Activated CD4-positive, alpha-beta memory T cell treated with anti-CD3 and anti-CD28 coated beads, Interleukin-2, amount 10 ng/mL, durations not matched to agents 7 days and 5 days (primary cell): ENCODE results near the gene SNAI3. TPM values are rescaled to one million over a fixed set of nuclear protein-coding genes. Genes with fewer than 3 reads are reported as not detected.
"Not testable (repeated sequence)": the region's sequence is repeated elsewhere in the genome, so short reads cannot be mapped to it uniquely, and the experiment has no call there.

Experiments
- CTCF ChIA-PET: fragments of 350-600 bp; sonication (Branson Sonifier 250); formaldehyde crosslinking; loops from one replicate; lab custom pipeline; 2021; ENCODE audit warnings: antibody characterized with exemption, inconsistent platforms; lab: Charles Lee
- POLR2A ChIA-PET: fragments of 350-600 bp; sonication (Branson Sonifier 250); formaldehyde crosslinking; loops from one replicate; lab custom pipeline; 2021; ENCODE audit warnings: antibody characterized with exemption; lab: Charles Lee
- DNase-seq: peaks from one replicate; pipeline ENCODE4 v3.0.0-alpha.2; 2020
- H3K27ac Mint-ChIP-seq: one replicate; pipeline ENCODE4 v1.8.0; 2021; ENCODE audit warnings: mild to moderate bottlenecking, mixed read lengths
- H3K27me3 Mint-ChIP-seq: one replicate; pipeline ENCODE4 v1.8.0; 2021; ENCODE audit warnings: mixed read lengths
- H3K36me3 Mint-ChIP-seq: one replicate; pipeline ENCODE4 v1.8.0; 2021; ENCODE audit warnings: low read depth, mixed read lengths
- H3K4me1 Mint-ChIP-seq: one replicate; pipeline ENCODE4 v1.8.0; 2021; ENCODE audit warnings: mixed read lengths
- H3K4me3 Mint-ChIP-seq: one replicate; pipeline ENCODE4 v1.8.0; 2021; ENCODE audit warnings: mild to moderate bottlenecking, mixed read lengths
- H3K9me3 Mint-ChIP-seq: one replicate; pipeline ENCODE4 v1.8.0; 2021; ENCODE audit warnings: mixed read lengths
- total RNA-seq, 2 experiments: library from RNA; stranded (reverse); gene quantifications; one replicate each; pipeline ENCODE4 v1.2.3, GENCODE V29; 2021

SNAI3 gene
- total RNA-seq, 2 experiments from 2014 or later: 16.5 to 16.6 TPM

GRCh38 chr16:88681084-88681680 is 5.1 kb downstream of the SNAI3 start:
- CTCF ChIA-PET: interaction anchor here (0.8 to 4.5 kb wide), 5 partner anchors 21 to 111 kb away, joined by 4 to 26 read pairs (median 5); partner anchors contain the start of gene ZC3H18
- Mint-ChIP-seq H3K36me3 (peaks cover 29% of the 10 kb centered on the region), H3K4me1 (peaks cover 41% of the 10 kb centered on the region), H3K9me3 (no peaks in the 10 kb centered on the region), H3K27ac (peak overlapping the region; percentile 92), H3K4me3 (peak overlapping the region; percentile 68), H3K27me3 (no peaks in the 10 kb centered on the region)
- peak; percentile 67 for DNase-seq
- POLR2A ChIA-PET: interaction anchor here (0.8 to 4.2 kb wide), 6 partner anchors 12 to 125 kb away, joined by 3 to 48 read pairs (median 4); no protein-coding TSS in a partner anchor

- no peaks in the 10 kb centered on the region for H3K27me3 Mint-ChIP-seq
- peaks cover 29% of the 10 kb centered on the region for H3K36me3 Mint-ChIP-seq
- peaks cover 41% of the 10 kb centered on the region for H3K4me1 Mint-ChIP-seq
- CTCF ChIA-PET: interaction anchor here (1.1 to 4.5 kb wide), 5 partner anchors 22 to 120 kb away, joined by 4 to 26 read pairs (median 5); no protein-coding TSS in a partner anchor
- H3K4me3 Mint-ChIP-seq: peak overlapping the region; percentile 68
- peak overlapping the region; percentile 92 for H3K27ac Mint-ChIP-seq
- POLR2A ChIA-PET: interaction anchor here (0.8 to 4.2 kb wide), 5 partner anchors 11 to 125 kb away, joined by 3 to 48 read pairs (median 4); no protein-coding TSS in a partner anchor
- H3K9me3 Mint-ChIP-seq: no peaks in the 10 kb centered on the region
- no peak for DNase-seq
Observed at GRCh38 chr16:88680554-88681083, 5.7 kb downstream of the SNAI3 start.

GRCh38 chr16:88678224-88678979 is 7.9 kb downstream of the SNAI3 start:
- ChIA-PET POLR2A (no interaction called here), CTCF (interaction anchor here (4.5 kb wide), 1 partner anchor 24 kb away, joined by 26 read pairs; no protein-coding TSS in a partner anchor)
- DNase-seq: no peak
- H3K9me3 Mint-ChIP-seq: no peaks in the 10 kb centered on the region
- H3K4me3 Mint-ChIP-seq: no peak overlapping the region
- H3K4me1 Mint-ChIP-seq: peaks cover 23% of the 10 kb centered on the region
- H3K27ac Mint-ChIP-seq: no peak overlapping the region
- H3K36me3 Mint-ChIP-seq: peaks cover 24% of the 10 kb centered on the region
- no peaks in the 10 kb centered on the region for H3K27me3 Mint-ChIP-seq

GRCh38 chr16:88677721-88678120 is 8.6 kb downstream of the SNAI3 start:
- POLR2A ChIA-PET: interaction anchor here (1.5 kb wide), 1 partner anchor 25 kb away, joined by 3 read pairs; no protein-coding TSS in a partner anchor
- CTCF ChIA-PET: no interaction called here

GRCh38 chr16:88676502-88677242 is 9.6 kb downstream of the SNAI3 start:
- Mint-ChIP-seq H3K27me3 (no peaks in the 10 kb centered on the region), H3K36me3 (peaks cover 18% of the 10 kb centered on the region), H3K27ac (no peak overlapping the region), H3K4me3 (no peak overlapping the region), H3K4me1 (peaks cover 11% of the 10 kb centered on the region), H3K9me3 (no peaks in the 10 kb centered on the region)
- POLR2A ChIA-PET: interaction anchor here (1.5 kb wide), 1 partner anchor 26 kb away, joined by 3 read pairs; no protein-coding TSS in a partner anchor
- CTCF ChIA-PET: no interaction called here
- DNase-seq: no peak

More at GRCh38 chr16:88677721-88678120, 8.6 kb downstream of the SNAI3 start:
- no peak overlapping the region for H3K4me3 Mint-ChIP-seq
- no peaks in the 10 kb centered on the region for H3K27me3 Mint-ChIP-seq
- no peaks in the 10 kb centered on the region for H3K9me3 Mint-ChIP-seq
- DNase-seq: no peak
- peaks cover 20% of the 10 kb centered on the region for H3K4me1 Mint-ChIP-seq
- H3K36me3 Mint-ChIP-seq: peaks cover 24% of the 10 kb centered on the region
- no peak overlapping the region for H3K27ac Mint-ChIP-seq

GRCh38 chr16:88673716-88674379 is 12.5 kb downstream of the SNAI3 start:
- Mint-ChIP-seq H3K27me3 (no peaks in the 10 kb centered on the region), H3K4me3 (no peak overlapping the region), H3K4me1 (no peaks in the 10 kb centered on the region), H3K36me3 (peaks cover 7% of the 10 kb centered on the region), H3K9me3 (no peaks in the 10 kb centered on the region), H3K27ac (no peak overlapping the region)
- DNase-seq: no peak
- POLR2A ChIA-PET: interaction anchor here (2.9 kb wide), 1 partner anchor 10 kb away, joined by 11 read pairs; the partner anchor contains the start of gene MVD
- CTCF ChIA-PET: no interaction called here

GRCh38 chr16:88672776-88673175 is 13.5 kb downstream of the SNAI3 start:
- Mint-ChIP-seq H3K4me1 (no peaks in the 10 kb centered on the region), H3K9me3 (no peaks in the 10 kb centered on the region), H3K4me3 (no peak overlapping the region), H3K27ac (no peak overlapping the region), H3K27me3 (no peaks in the 10 kb centered on the region), H3K36me3 (peaks cover 11% of the 10 kb centered on the region)
- POLR2A ChIA-PET: interaction anchor here (2.9 kb wide), 1 partner anchor 9 kb away, joined by 11 read pairs; the partner anchor contains the start of gene MVD
- CTCF ChIA-PET: no interaction called here
- DNase-seq: no peak

- no peak for DNase-seq
- POLR2A ChIA-PET: interaction anchor here (0.9 to 2.9 kb wide), 2 partner anchors 8 to 52 kb away, joined by 3 to 11 read pairs; partner anchors contain the start of gene MVD
- no peaks in the 10 kb centered on the region for H3K27me3 Mint-ChIP-seq
- CTCF ChIA-PET: no interaction called here
- H3K9me3 Mint-ChIP-seq: no peaks in the 10 kb centered on the region
- H3K4me3 Mint-ChIP-seq: no peak overlapping the region
- H3K36me3 Mint-ChIP-seq: peaks cover 8% of the 10 kb centered on the region
- no peaks in the 10 kb centered on the region for H3K4me1 Mint-ChIP-seq
- H3K27ac Mint-ChIP-seq: no peak overlapping the region
Observed at GRCh38 chr16:88671806-88672205, 14.5 kb downstream of the SNAI3 start.

- Mint-ChIP-seq H3K4me1 (peaks cover 2% of the 10 kb centered on the region), H3K27me3 (no peaks in the 10 kb centered on the region), H3K36me3 (peaks cover 11% of the 10 kb centered on the region), H3K4me3 (no peak overlapping the region), H3K27ac (no peak overlapping the region), H3K9me3 (no peaks in the 10 kb centered on the region)
- ChIA-PET CTCF (no interaction called here), POLR2A (interaction anchor here (1.2 kb wide), 1 partner anchor 11 kb away, joined by 3 read pairs; no protein-coding TSS in a partner anchor)
- DNase-seq: no peak
Observed at GRCh38 chr16:88669980-88670379, 16.3 kb downstream of the SNAI3 start.

- POLR2A ChIA-PET: interaction anchor here (1.2 kb wide), 1 partner anchor 12 kb away, joined by 3 read pairs; no protein-coding TSS in a partner anchor
Observed at GRCh38 chr16:88669493-88669892, 16.8 kb downstream of the SNAI3 start.

GRCh38 chr16:88667461-88667860 is 18.8 kb downstream of the SNAI3 start:
- Mint-ChIP-seq H3K4me1 (peaks cover 10% of the 10 kb centered on the region), H3K27me3 (no peaks in the 10 kb centered on the region), H3K27ac (no peak overlapping the region), H3K36me3 (peaks cover 14% of the 10 kb centered on the region), H3K9me3 (no peaks in the 10 kb centered on the region), H3K4me3 (no peak overlapping the region)
- ChIA-PET CTCF (interaction anchor here (1.0 kb wide), 1 partner anchor 31 kb away, joined by 3 read pairs; no protein-coding TSS in a partner anchor), POLR2A (no interaction called here)
- no peak for DNase-seq

More at GRCh38 chr16:88669493-88669892, 16.8 kb downstream of the SNAI3 start:
- DNase-seq, H3K4me1 Mint-ChIP-seq, H3K9me3 Mint-ChIP-seq, H3K4me3 Mint-ChIP-seq, CTCF ChIA-PET, H3K27ac Mint-ChIP-seq, H3K27me3 Mint-ChIP-seq: not testable (repeated sequence)
- H3K36me3 Mint-ChIP-seq: peaks cover 11% of the 10 kb centered on the region
